HepG2 (cell line): ENCODE measurements around the gene SGF29. TPM values are rescaled to one million over a fixed set of nuclear protein-coding genes. Genes with fewer than 3 reads are reported as not detected.

Source experiments
- AGO1 ChIP-seq: fragments of 200-400 bp; formaldehyde crosslinking; IDR thresholded peaks from 2 replicates; pipeline ENCODE4 v1.6.1; 2017; ENCODE audit warnings: mild to moderate bottlenecking, low read depth, low read length, moderate library complexity; ENCODE audit not compliant: poor library complexity, severe bottlenecking
- CHCHD3 ChIP-seq: sonication (generic); formaldehyde crosslinking; IDR thresholded peaks from 2 replicates; pipeline ENCODE4 v1.8.0; 2022; ENCODE audit warnings: mild to moderate bottlenecking, missing genetic modification reagents, moderate library complexity
- ELF1 ChIP-seq: sonication (generic); formaldehyde crosslinking; IDR thresholded peaks from 2 replicates; pipeline ENCODE4 v1.4.0; 2020; ENCODE audit warnings: missing genetic modification reagents
- EZH2 ChIP-seq: conservative IDR thresholded peaks from 2 replicates; pipeline ENCODE4 v1.6.1; 2012; ENCODE audit warnings: mild to moderate bottlenecking, low read depth, low read length, moderate library complexity
- FOXP1 ChIP-seq, 2 experiments: fragments of 450-650 bp in 1 of 2; IDR thresholded peaks; 2 replicates each; pipeline ENCODE4 v1.6.1; 2017 to 2018; ENCODE audit warnings: antibody characterized with exemption in 1 of 2
- LRRFIP1 ChIP-seq: sonication (generic); formaldehyde crosslinking; conservative IDR thresholded peaks from 2 replicates; pipeline ENCODE4 v1.4.0; 2020; ENCODE audit warnings: missing genetic modification reagents
- MEIS2 ChIP-seq: sonication (generic); formaldehyde crosslinking; IDR thresholded peaks from 2 replicates; pipeline ENCODE4 v1.9.0; 2021; ENCODE audit warnings: mild to moderate bottlenecking, missing genetic modification reagents
- NBN ChIP-seq: fragments of 450-650 bp; conservative IDR thresholded peaks from 2 replicates; pipeline ENCODE4 v1.6.1; 2017
- RBFOX2 ChIP-seq: fragments of 200-400 bp; formaldehyde crosslinking; IDR thresholded peaks from 2 replicates; pipeline ENCODE4 v1.6.1; 2017; ENCODE audit warnings: low read depth, mild to moderate bottlenecking, low read length
- SMAD9 ChIP-seq: sonication (generic); formaldehyde crosslinking; IDR thresholded peaks from 2 replicates; pipeline ENCODE4 v1.5.1; 2020; ENCODE audit warnings: mild to moderate bottlenecking, missing genetic modification reagents
- ZBTB34 ChIP-seq: sonication (generic); formaldehyde crosslinking; IDR thresholded peaks from 2 replicates; pipeline ENCODE4 v1.8.0; 2022; ENCODE audit warnings: mild to moderate bottlenecking, missing genetic modification reagents
- ZBTB46 ChIP-seq: sonication (generic); formaldehyde crosslinking; IDR thresholded peaks from 2 replicates; pipeline ENCODE4 v1.4.0; 2020; ENCODE audit warnings: mild to moderate bottlenecking, missing genetic modification reagents, borderline replicate concordance
- ZNF24 ChIP-seq: fragments of 450-650 bp; IDR thresholded peaks from 2 replicates; pipeline ENCODE4 v1.6.1; 2017; ENCODE audit warnings: antibody characterized with exemption, mild to moderate bottlenecking
- ZNF501 ChIP-seq: sonication (generic); formaldehyde crosslinking; IDR thresholded peaks from 2 replicates; pipeline ENCODE4 v1.5.1; 2020; ENCODE audit warnings: mild to moderate bottlenecking, moderate library complexity, missing genetic modification reagents
- ZNF567 ChIP-seq: sonication (generic); formaldehyde crosslinking; IDR thresholded peaks from 2 replicates; pipeline ENCODE4 v1.8.1; 2023; ENCODE audit warnings: mild to moderate bottlenecking, missing genetic modification reagents, borderline replicate concordance
- ZNF775 ChIP-seq: sonication (generic); formaldehyde crosslinking; IDR thresholded peaks from 2 replicates; pipeline ENCODE4 v1.4.0; 2020; ENCODE audit warnings: missing genetic modification reagents, mild to moderate bottlenecking, moderate library complexity, borderline replicate concordance
- polyA plus RNA-seq, 8 experiments: library from polyadenylated mRNA; depleted of rRNA in 3 of 8; stranded (reverse) in 7 of 8; unstranded in 1 of 8; fragments of >200 nt; fragmentation: Illumina TruSeq in 4 of 8; extraction: Trizol in 4 of 8; gene quantifications; 2 replicates each; pipeline versions ENCODE4 v1.2.1 to v1.2.3, GENCODE V29; 2011 to 2016; ENCODE audit warnings: low read depth in 4 of 8, missing spikeins in 1 of 8, mixed read lengths in 1 of 8; ENCODE audit not compliant: insufficient read depth in 1 of 8
- total RNA-seq, 5 experiments: library from RNA; depleted of rRNA; stranded (reverse); fragments of >200 nt; fragmentation: Illumina TruSeq; extraction: Trizol; gene quantifications; 2 replicates each; pipeline ENCODE4 v1.2.3, GENCODE V29; 2016; ENCODE audit warnings: low read depth in 1 of 5
- TF ChIP-seq, protein P1 (sequence below): sonication (generic); formaldehyde crosslinking; IDR thresholded peaks from 2 replicates; pipeline ENCODE4 v1.4.0; 2020; ENCODE audit warnings: mild to moderate bottlenecking, missing genetic modification reagents
- TF ChIP-seq, protein P2 (sequence below): sonication (generic); formaldehyde crosslinking; IDR thresholded peaks from 2 replicates; pipeline ENCODE4 v1.5.1; 2020; ENCODE audit warnings: mild to moderate bottlenecking, missing genetic modification reagents

The SGF29 gene
- total and polyA plus RNA-seq, 2 of the 13 experiments (the other 11 are each of a cell fraction or from before 2014, with no cell fraction given), result 5.0 to 29.4 TPM

DNA sequence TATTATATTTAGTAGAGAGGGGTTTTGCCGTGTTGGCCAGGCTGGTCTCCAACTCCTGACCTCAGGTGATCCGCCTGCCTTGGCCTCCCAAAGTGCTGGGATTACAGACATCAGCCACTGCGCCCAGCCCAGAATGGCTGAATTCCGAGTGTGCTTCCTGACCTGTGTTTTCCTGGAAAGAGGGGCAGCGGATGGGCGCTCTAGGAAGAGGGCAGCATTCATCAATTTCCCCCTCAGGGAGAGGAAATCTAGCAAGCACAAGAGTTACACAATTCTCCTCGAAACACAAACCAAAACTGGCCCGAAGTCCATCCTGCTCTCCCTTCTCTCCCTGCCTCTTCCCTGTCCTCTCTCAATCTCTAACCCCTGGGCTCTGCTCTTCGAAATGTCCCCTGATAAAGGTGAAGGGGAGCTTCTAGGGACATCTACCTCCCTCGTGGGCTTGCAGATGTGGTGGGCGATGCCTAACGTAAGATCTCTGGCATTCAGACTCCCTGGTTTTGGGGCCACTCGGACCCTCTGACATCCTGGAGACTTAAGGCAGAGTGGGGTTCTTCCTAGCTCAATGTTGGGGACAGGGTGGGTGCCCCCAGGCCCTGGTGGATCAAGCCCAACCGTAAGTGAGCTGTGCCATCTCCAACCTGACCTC, 48.1 kb upstream of the SGF29 start (continued):
- TF ChIP-seq ZNF501 (CRISPR knock-in tag), result no peak
- no peak for TF ChIP-seq ZNF24
- TF ChIP-seq ELF1 (CRISPR knock-in tag), result peak; percentile 60
- no peak for TF ChIP-seq RBFOX2
- no peak for TF ChIP-seq EZH2
- no peak for TF ChIP-seq SMAD9
- TF ChIP-seq ZBTB46 (CRISPR knock-in tag), result no peak
- no peak for TF ChIP-seq ZNF567 (CRISPR knock-in tag)
- no peak for TF ChIP-seq CHCHD3 (CRISPR knock-in tag)
- TF ChIP-seq AGO1, result no peak
- TF ChIP-seq, protein P1, sequence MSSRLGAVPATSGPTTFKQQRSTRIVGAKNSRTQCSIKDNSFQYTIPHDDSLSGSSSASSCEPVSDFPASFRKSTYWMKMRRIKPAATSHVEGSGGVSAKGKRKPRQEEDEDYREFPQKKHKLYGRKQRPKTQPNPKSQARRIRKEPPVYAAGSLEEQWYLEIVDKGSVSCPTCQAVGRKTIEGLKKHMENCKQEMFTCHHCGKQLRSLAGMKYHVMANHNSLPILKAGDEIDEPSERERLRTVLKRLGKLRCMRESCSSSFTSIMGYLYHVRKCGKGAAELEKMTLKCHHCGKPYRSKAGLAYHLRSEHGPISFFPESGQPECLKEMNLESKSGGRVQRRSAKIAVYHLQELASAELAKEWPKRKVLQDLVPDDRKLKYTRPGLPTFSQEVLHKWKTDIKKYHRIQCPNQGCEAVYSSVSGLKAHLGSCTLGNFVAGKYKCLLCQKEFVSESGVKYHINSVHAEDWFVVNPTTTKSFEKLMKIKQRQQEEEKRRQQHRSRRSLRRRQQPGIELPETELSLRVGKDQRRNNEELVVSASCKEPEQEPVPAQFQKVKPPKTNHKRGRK (CRISPR knock-in tag), result 0 out of 2 replicates have a peak, but pooled peaks have one; percentile 40
- 0 out of 2 replicates have a peak, but pooled peaks have one; percentile 57 for TF ChIP-seq ZNF775 (CRISPR knock-in tag)
- no peak for TF ChIP-seq NBN
- TF ChIP-seq FOXP1 (IDR thresholded peaks at IDR 0.05), result no peak
- TF ChIP-seq FOXP1 (CRISPR knock-in tag; IDR thresholded peaks at IDR 0.05), result peak; percentile 70; the same call in 1 of the 2 replicates
- TF ChIP-seq MEIS2 (CRISPR knock-in tag), result peak; percentile 91
- TF ChIP-seq LRRFIP1 (CRISPR knock-in tag), result no peak
- TF ChIP-seq, protein P2, sequence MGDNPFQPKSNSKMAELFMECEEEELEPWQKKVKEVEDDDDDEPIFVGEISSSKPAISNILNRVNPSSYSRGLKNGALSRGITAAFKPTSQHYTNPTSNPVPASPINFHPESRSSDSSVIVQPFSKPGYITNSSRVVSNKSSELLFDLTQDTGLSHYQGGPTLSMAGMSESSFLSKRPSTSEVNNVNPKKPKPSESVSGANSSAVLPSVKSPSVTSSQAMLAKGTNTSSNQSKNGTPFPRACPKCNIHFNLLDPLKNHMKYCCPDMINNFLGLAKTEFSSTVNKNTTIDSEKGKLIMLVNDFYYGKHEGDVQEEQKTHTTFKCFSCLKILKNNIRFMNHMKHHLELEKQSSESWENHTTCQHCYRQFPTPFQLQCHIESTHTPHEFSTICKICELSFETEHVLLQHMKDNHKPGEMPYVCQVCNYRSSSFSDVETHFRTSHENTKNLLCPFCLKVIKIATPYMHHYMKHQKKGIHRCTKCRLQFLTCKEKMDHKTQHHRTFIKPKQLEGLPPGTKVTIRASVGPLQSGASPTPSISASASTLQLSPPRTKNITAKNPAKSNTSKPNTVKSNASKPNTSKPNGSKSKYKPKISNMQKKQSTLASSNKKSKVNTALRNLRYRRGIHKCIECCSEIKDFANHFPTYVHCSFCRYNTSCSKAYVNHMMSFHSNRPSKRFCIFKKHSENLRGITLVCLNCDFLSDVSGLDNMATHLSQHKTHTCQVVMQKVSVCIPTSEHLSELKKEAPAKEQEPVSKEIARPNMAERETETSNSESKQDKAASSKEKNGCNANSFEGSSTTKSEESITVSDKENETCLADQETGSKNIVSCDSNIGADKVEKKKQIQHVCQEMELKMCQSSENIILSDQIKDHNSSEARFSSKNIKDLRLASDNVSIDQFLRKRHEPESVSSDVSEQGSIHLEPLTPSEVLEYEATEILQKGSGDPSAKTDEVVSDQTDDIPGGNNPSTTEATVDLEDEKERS (CRISPR knock-in tag), result no peak
- no peak for TF ChIP-seq ZBTB34 (CRISPR knock-in tag)
